HL-60/S4 (cell line): ENCODE results near the gene CASKIN2.
"Not testable (repeated sequence)": the region's sequence is repeated elsewhere in the genome, so short reads cannot be mapped to it uniquely, and the experiment has no call there.

Source experiments
- in situ Hi-C: fragments of 300-500 bp; cut with MboI; formaldehyde crosslinking; loops from 2 replicates; pipeline ENCODE4 v1.14.3; 2022; ENCODE audit warnings: low sequenced_read_pairs

CASKIN2 gene

GRCh38 chr17:75524269-75524969 lies 9.1 kb upstream of the CASKIN2 start:
- in situ Hi-C loops = no loop called here

- in situ Hi-C loops = no loop called here
Measured at GRCh38 chr17:75523647-75524046, 8.3 kb upstream of the CASKIN2 start.

DNA sequence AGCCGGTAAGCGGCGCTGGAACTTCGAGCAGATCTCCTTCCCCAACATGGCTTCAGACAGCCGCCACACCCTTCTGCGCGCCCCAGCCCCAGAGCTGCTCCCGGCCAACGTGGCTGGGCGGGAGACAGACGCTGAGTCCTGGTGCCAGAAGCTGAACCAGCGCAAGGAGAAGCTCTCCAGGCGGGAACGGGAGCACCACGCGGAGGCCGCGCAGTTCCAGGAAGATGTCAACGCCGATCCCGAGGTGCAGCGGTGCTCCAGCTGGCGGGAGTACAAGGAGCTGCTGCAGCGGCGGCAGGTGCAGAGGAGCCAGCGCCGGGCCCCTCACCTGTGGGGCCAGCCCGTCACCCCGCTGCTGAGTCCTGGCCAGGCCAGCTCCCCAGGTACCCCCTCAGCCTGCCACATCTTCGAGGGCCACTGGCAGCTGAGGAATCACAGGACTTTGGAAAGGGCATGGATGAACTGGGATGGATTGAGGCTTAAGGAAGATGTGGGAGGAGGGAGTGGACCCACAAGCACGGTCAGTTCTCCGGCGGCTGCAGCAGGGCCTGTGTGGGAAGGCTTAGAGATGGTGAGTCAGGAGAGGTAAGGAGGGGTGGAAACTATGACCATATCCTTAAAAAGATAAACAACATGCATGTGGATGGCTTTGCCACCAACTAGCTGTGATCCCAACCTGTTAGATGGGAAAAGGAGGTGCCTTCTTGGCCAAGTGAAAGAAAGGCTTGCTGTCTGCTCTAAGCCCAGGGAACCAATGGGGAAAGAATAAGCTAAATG lies 6.8 kb upstream of the CASKIN2 start:
- in situ Hi-C loops = no loop called here

DNA sequence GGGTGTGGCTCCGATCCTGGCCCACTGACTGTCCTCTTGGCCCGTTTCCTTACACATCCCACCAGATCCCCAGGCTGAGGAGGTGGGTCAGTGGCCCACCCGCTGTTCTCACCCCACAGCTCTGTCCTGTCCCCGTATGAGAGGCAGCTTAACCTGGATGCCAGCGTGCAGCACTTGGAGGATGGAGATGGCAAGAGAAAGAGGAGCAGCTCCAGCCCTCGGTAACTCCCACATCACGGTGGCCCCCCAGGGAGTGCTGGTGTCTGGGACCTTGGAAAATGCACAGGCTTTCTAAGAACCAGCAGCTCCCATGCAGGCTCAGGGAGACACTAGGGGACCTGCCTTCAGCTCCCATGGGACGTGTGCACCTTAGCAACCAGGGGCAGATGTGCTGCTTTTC lies 6.0 kb upstream of the CASKIN2 start:
- in situ Hi-C loops = no loop called here

DNA sequence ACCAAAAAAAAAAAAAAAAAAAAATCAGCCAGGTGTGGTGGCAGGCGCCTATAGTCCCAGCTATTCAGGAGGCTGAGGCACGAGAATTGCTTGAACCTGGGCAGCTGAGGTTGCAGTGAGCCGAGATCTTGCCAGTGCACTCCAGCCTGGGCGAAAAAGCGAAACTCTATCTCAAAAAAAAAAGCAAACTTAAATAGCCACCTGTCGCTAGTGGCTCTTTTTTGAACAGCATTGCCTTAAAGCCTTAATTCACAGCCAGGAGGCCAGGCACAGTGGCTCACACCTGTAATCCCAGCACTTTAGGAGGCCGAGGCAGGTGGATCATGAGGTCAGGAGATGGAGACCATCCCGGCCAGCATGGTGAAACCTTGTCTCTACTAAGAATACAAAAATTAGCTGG lies 5.1 kb upstream of the CASKIN2 start:
- in situ Hi-C loops = not testable (repeated sequence)

GRCh38 chr17:75518983-75519537 lies 3.7 kb upstream of the CASKIN2 start:
- in situ Hi-C loops = loop anchor here (10.0 kb wide), 1 partner anchor 214 kb away; no protein-coding TSS in a partner anchor

DNA sequence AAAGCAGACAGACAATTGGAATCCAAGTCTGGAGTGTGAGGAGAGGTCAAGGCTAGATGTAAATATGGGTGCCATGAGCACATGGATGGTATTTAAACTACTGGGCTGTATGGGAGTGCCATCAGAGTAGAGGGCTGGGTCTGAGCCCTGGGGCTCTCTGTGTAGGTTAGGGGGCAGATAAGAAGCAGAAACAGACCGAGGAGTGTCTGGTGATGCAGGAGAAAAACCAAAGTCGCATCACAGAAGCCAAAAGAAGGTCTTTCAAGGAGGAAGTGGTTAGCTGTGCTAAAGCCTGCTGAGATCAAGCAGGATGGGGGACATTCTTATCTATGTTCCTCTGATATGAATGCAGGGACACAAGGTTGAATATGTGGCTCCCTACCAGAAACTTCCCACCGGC lies 2.9 kb upstream of the CASKIN2 start:
- in situ Hi-C loops = loop anchor here (10.0 kb wide), 1 partner anchor 213 kb away; no protein-coding TSS in a partner anchor

DNA sequence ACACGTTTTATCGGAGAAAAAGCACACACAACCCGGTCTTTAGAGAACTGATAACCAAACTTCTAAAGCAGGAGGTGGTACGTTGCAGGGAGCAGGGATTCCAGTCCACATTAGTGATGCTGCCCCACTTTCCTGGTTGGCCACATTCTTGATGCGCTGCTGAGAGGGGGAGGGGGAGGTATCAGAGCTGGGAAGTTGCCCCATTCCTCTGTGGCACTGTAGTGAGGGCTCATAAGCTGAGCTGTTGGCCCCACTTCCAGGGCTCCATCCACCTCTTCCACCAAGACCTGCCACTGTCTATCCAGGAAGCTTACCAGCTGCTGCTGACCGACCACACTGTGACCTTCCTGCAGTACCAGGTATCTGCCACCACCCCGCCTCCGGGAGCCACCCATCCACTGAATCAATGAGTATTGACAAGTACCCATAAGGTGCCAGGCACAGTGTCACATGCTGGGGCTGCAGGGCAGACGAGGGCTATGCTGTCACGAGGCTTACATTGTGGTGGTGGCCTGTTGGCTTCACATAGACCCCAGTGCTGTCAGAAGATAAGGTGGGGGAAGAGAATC lies 2.0 kb upstream of the CASKIN2 start:
- in situ Hi-C loops = loop anchor here (10.0 kb wide), 1 partner anchor 213 kb away; no protein-coding TSS in a partner anchor

DNA sequence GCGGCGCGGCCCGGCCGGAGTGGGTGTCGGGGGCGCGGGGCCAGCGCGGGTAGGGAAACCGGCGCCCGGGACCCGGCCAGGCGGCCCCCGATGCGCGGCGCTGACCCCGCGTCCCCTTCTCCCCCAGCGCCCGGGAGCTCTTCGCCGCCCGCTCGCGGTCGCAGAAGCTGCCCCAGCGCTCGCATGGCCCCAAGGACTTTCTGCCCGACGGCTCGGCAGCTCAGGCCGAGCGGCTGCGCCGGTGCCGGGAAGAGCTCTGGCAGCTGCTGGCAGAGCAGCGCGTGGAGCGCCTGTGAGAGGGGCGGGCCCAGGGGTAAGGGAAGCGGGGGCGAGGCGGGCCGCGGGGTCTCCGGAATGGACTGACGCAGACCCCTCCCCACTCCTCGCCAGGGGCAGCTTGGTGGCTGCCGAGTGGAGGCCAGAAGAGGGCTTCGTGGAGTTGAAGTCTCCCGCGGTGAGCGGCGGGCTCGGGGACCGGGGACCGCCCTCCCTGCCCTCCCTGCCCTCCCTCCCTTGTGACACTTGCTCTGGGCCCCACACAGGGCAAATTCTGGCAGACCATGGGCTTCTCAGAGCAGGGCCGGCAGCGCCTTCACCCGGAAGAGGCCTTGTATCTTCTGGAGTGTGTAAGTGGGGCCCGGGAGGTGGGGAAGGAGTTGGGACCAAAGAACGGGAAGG lies 1.4 kb upstream of the CASKIN2 start:
- in situ Hi-C loops = loop anchor here (10.0 kb wide), 1 partner anchor 212 kb away; no protein-coding TSS in a partner anchor

DNA sequence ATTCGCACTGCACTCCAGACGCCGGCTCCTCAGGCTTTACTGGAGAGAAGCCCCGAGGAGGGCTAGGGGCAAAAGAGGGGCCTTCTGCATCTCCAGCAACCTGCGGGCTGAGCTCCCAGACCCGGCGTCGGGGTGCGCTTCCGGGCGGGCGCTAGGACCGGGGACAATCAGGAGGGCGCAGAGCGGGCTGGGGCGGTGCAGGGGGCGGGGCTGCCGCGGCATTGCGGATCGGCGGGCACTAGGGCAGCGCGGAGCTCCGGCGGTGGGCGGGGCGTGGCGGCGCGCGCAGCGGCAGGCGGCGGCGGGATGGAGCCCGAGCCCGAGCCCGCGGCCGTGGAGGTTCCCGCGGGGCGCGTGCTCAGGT lies 900 bp upstream of the CASKIN2 start, which contains the start of gene TSEN54:
TSS of gene TSEN54 (plus strand) at position 274 of the 364 bp plus-strand sequence. CDS start at position 307, 33 bp downstream.
- in situ Hi-C loops = loop anchor here (10.0 kb wide), 1 partner anchor 211 kb away; no protein-coding TSS in a partner anchor

GRCh38 chr17:75514919-75515495 lies 330 bp downstream of the CASKIN2 start:
- in situ Hi-C loops = loop anchor here (10.0 kb wide), 1 partner anchor 210 kb away; no protein-coding TSS in a partner anchor

DNA sequence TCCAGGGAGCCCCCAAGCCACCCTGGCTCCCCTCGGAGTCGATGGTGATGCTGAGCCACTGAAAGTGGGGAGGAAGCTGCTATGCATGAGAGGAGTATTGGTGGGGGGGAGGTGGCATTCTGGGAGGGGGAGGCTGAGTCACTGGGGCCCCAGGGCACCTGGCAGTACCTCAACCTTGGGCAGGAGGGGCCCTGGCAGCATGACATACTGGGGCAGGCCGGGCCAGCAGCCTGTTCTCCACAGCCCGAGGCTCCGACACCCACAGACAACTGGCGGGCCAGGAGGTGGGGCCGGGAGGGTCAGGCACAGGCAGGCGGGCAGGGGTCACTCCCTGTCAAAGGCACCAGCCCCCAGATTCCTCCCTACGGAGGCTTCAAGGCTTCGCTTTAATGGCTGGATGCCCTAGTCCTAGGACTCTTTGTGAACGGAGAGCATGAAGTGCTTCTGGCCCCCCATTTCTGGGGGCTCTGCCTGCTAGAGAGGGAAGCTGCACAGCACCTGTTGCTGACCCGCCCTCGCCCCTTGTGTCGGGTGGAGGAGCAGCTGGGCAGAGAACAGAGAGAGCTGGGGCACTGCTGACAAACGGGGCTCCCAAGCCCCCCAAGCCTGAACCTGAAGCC lies 928 bp downstream of the CASKIN2 start:
- in situ Hi-C loops = loop anchor here (10.0 kb wide), 1 partner anchor 210 kb away; no protein-coding TSS in a partner anchor

DNA sequence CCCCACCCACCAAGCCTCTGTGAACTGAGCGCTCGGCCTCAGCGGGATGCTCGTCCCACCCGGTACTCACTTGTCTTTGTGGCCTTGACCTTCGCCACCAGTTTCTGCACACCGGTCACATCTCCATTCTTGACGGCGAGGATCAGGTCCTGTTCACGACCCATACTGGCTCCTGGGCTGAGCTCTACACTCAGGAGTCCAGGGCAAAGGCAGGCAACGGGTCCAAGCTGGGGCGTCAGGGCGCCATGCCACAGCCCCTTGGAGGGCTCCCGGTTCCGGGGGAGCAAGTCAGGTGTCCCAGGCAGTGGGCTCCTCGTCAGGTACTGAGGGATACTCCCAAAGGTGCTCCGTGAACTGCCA lies 1.7 kb downstream of the CASKIN2 start:
- in situ Hi-C loops = loop anchor here (10.0 kb wide), 1 partner anchor 209 kb away; no protein-coding TSS in a partner anchor

DNA sequence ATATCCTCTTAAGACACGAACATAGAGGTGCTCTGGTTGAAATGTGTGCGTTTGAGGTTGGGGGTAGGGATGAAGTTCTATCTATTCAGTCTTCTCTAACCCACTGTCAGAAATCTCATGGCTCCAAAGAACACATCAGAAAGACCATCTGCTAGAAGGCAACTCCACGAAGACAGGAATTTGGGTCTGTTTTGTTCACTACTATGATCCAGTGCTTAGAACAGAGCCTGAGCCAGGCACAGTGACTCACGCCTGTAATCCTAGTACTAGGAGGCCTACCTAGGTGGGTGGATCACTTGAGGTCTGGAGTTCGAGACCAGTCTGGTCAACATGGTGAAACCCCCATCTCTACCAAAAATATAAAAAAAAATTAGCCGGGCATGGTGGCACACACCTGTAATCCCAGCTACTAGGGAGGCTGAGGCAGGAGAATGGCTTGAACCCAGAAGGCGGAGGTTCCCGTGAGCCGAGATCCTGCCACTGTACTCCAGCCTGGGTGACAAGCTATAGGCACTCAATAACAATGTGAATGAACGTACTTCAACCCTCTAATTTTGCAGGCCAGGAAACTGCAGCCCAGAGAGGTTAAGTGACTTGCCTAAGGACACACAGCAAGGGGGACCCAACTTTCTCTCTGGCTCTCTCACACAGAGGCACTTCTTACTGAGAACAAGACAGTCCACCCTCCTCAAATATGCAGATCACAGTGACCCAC lies 2.3 kb downstream of the CASKIN2 start:
- in situ Hi-C loops = loop anchor here (10.0 kb wide), 1 partner anchor 208 kb away; no protein-coding TSS in a partner anchor

- in situ Hi-C loops = loop anchor here (10.0 kb wide), 1 partner anchor 207 kb away; no protein-coding TSS in a partner anchor
Measured at GRCh38 chr17:75511610-75512575, 3.4 kb downstream of the CASKIN2 start.

DNA sequence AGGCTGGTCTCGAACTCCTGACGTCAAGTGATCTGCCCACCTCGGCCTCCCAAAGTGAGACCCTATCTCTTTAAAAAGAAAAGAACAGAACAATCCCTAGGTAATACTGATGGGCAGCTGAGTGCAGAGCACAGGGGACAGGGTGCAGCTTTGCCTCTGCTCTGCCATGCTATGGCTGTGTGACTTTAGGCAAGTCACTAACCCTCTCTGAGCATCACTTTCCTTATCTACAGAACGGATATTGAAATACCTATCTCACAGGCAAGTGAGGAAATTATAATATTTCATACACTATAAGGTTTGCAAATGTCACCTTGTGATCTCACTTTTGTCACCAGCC lies 4.1 kb downstream of the CASKIN2 start:
- in situ Hi-C loops = loop anchor here (10.0 kb wide), 1 partner anchor 206 kb away; no protein-coding TSS in a partner anchor

DNA sequence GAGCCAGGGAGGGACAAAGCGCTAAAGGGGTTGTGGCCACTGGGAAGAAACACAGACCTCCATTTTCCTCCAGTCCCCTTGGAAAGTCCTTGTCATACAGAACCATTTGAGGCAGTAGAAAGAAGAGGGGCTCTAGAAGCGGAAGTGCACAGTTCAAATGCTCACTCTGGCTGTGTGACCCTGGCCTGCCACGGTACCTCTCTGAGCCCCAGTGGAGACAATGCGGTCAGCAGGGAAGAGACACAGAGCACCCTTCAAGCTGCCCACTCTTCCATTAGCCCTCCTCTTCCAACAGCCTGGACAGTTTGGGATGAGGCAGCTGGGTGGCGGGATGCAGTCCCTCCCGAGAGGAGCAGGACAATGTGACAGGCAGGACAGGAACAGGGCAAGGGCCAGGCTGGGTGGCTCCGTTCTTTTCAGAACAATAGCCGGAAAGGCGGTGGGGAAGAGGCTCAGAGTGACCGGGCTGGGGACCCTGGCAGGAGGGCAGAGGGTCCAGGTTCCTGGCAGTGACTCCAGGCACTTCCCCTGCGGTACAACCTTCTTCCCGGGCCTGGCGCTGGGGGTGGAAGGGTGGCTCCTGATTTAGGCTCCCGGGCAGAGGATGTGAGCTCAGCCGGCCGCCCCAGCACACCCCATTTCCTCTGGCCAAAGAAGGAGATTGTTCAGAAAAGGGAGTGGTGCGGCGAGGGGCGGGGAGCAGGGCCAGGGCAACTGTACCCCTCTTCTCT lies 5.6 kb downstream of the CASKIN2 start:
- in situ Hi-C loops = loop anchor here (10.0 kb wide), 1 partner anchor 205 kb away; no protein-coding TSS in a partner anchor
